ENCODE measurements around the gene RAI14.

Gene RAI14

GRCh38 chr5:34680896-34681295 lies 24.8 kb downstream of the RAI14 start:
- FAIRE-seq = no peak

DNA sequence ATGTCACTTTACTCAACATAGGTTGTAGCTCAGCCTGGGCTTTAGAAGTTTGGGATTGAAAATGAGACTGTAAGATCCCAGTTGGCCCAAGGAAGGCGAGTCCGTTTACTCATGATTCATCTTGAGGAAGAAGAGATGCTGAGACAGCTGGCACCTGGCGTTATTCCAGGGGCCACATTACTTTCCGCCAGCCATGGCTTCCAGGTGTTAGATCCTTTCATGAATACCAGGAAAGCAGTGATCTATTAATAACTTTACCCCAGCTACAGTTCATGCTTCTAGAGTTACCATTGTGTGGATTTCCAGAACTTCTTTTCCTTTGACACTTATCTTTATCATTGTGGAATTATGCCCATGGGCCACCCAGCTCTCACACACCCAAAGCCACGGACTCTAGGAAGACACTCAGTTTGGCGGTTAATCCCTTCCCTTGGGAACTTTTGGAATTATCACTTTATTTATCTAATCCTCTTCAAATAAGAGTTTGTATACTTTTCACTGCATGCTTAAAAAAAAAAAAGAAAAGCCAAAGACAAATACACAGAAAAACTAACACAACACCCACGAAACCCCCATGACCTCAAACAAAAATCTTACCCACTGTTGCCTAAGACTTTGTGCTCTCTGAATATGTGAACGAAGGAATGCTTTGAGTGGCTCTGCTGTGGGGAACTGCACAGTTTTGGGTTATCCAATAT lies 26.9 kb downstream of the RAI14 start:
- no peak for FAIRE-seq

DNA sequence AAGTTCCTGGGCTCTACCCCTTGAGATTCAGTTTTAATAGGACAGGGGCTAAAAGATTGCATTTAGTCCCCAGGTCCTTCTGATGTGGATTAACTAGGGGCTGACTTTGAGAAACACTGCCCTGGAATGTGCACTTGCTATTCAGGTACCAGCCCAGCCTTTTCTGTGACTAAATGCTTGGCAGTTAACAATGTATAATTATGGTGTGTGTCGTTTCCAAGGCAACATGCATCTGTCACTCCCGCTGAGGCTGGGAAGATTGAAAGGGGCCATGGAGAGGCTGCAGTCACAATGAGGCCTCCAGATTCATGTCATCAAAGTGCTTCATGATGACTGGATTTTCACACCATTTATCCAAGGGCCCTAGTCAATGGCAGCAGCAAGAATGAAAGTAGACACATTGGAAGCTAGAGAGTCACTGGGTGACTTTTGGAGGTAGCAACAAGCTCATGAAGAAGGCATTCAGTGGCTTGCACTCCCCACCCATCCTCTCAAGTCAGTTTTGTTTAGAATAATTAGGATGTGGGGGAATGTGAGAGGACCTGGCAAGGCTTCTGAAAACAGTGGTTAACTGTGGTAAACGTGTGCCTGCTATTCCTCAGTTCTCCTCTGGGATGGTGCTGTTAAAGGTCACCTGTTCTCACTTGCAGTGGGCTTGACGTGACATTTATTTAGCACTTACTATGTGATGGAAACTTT lies 28.3 kb downstream of the RAI14 start:
- no peak for FAIRE-seq

DNA sequence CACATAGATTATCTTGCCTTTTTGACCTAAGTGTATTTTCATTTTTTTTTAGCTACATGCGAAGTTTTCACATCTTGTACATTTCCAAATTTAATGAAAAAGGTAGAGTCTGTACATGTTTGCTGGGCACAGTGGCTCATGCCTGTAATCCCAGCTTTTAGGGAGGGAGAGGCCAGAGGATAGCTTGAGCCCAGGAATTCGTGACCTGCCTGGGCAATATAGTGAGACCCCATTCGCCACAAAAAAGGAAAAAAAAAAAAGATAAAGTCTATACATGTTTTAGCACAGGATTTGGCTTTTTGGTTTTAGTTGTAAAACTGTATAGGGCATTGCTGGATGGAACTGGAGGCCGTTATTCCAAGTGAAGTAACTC lies 28.8 kb downstream of the RAI14 start:
- no peak for FAIRE-seq

GRCh38 chr5:34685485-34686165 lies 29.5 kb downstream of the RAI14 start:
- FAIRE-seq = no peak

GRCh38 chr5:34686762-34687268 lies 30.7 kb downstream of the RAI14 start:
- no peak for FAIRE-seq

- FAIRE-seq = no peak
Measured at GRCh38 chr5:34687269-34688011, 31.3 kb downstream of the RAI14 start.

GRCh38 chr5:34688015-34688810 lies 32.1 kb downstream of the RAI14 start:
- FAIRE-seq = no peak

GRCh38 chr5:34690301-34690700 lies 34.2 kb downstream of the RAI14 start:
- no peak for FAIRE-seq

DNA sequence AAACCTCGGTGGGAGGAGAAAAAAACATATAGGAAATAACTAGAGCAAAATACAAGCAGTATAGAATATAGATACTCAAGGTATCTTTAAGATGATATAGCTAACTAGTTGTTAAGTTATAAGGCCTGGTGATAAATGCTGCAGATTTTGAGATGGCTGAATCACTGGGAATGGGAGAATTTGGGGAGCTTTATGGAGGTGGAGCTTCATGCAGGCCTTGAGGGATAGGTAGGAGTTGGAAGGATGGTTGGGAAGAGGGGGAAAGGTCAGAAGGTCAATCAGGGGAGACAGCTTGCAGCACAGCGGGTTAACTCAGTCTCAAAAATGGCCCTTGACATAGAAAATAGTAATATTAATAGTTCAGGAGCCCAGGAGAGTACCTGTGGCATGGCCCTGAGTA lies 34.8 kb downstream of the RAI14 start:
- FAIRE-seq = no peak

DNA sequence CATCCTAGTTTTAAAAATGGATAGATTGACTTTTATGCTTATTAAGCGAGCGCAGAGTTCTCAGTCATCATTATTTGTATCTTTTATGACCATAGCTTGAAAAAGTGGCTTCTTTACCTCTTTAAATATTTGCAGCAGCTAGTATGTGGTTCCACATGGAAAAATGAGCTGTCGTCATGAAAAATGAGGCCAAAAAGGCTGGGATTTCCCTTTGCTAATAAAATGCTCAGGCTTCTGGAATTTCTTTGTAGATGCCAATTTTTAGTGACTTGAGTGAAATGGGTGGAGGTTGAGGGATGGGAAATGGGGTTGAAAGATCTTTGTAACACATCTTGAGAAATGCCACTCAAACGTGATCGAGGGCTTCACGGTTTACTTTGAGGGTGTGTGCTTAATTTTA lies 35.2 kb downstream of the RAI14 start:
- no peak for FAIRE-seq

DNA sequence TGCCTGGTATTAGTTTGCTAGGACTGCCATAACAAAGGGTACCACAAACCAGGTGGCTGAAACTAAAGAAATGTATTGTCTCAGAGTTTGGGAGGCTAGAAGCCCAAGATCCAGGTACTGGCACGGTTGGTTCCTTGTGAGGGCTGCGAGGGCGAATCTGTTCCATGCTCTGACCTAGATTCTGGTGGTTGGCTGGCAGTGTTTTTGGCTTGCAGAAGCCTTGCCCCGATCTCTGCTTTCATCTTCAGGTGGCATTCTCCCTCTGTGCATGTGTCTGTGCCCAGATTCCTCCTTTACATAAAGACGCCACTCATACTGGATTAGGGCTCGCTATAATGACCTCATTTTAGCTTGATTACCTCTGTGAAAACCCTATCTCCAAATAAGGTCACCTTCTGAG lies 36.7 kb downstream of the RAI14 start:
- no peak for FAIRE-seq

DNA sequence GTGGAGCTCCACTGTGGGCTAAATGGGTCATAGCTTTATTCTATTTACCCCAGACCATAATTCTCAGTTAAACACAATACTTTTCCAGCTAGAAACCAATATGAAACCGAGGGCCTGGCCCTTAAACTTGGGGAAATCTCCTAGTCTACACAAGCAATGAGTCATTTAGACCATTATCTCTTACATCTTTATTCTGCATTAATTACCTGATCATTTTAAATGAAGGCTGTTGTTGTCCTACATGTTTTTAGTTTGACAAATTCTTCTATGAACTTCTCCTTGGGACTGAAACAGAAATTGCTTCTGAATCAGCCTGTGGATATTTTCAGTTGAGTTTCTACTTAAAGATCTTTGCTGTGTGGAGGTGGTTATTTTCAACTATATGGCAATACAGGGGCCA lies 37.9 kb downstream of the RAI14 start:
- FAIRE-seq = no peak

DNA sequence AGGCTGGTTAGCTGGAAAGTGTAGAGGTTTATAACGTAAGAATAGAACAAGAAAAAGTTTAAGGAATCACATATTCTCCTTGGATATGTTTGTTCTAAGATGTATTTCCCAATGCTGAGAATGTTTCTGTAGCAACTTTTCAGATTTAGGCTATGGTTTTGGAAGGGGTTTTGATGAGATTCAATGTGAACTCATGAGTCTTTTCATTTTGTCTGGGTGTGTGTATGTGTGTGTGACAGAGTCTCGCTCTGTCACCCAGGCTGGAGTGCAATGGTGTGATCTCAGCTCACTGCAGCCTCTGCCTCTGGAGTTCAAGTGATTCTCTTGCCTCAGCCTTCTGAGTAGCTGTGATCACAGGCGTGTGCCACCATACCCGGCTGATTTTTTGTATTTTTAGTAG lies 38.6 kb downstream of the RAI14 start:
- no peak for FAIRE-seq

GRCh38 chr5:34695275-34696027 lies 39.3 kb downstream of the RAI14 start:
- FAIRE-seq = no peak

DNA sequence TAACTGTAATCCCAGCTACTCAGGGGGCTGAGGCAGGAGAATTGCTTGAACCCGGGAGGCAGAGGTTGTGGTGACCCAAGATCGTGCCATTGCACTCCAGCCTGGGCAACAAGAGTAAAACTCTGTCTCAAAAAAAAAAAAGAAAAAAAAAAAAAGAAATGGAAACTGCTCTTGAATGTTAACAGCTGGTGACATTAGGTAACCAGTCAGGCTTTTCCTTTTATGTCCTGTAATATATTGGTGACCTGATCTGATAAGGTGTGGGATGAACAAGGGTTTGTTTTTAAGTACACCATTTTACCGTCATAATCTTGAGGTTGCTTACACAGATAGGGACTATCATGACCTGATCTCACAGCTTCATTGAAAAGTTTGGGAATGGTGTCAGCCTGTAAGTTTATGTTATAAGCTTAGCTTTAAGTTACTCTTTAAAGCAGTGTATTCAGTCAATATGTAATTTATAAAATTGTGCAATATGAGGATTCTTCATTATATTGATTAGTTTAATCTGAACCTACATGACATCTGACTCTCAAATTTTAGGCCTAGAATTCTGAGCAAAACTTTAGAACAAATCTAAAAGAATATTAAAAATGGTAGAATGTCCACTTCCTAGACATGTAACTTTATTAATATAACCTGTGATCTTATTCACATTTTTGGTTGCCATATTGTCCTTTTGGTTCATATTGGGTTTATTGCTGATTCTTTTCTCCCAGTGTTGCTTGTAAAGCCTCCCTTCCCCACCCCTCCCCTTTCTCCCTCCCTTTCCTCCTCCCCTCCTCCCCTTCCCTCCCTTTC lies 41.4 kb downstream of the RAI14 start:
- FAIRE-seq = no peak

DNA sequence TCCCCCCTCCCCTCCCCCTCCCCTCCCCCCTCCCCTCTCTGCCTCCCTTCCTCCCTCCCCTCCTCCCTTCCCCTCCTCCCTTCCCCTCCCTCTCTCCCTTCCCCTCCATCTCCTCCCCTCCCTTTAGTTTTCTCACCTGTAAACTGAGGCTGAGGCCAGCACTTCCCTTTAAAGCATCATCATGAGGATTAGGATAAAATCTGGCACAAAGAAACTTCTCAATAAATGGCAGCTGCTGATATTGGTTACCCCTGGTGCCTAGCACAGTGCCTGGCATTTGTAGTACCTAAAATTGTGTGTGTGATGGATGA lies 41.9 kb downstream of the RAI14 start:
- FAIRE-seq = no peak

DNA sequence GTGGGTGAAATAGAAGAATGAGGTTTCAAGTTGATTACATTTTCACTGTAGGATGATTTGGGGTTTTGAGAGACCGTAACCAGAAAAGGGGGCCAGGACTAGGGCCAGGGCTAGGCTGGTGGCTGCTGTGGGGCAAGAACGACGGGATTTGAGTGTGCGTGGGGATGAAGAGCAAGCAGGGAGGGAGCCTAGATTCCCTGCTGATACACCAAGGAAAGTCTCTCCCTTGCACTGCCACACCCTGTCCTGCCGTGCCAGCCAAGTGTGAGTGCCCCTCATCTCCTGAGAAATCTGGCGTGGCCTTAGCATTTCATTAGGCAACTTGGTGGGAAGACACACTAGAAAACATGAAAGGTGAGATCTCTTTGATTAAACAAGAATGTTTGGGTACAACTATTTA lies 42.6 kb downstream of the RAI14 start:
- no peak for FAIRE-seq

DNA sequence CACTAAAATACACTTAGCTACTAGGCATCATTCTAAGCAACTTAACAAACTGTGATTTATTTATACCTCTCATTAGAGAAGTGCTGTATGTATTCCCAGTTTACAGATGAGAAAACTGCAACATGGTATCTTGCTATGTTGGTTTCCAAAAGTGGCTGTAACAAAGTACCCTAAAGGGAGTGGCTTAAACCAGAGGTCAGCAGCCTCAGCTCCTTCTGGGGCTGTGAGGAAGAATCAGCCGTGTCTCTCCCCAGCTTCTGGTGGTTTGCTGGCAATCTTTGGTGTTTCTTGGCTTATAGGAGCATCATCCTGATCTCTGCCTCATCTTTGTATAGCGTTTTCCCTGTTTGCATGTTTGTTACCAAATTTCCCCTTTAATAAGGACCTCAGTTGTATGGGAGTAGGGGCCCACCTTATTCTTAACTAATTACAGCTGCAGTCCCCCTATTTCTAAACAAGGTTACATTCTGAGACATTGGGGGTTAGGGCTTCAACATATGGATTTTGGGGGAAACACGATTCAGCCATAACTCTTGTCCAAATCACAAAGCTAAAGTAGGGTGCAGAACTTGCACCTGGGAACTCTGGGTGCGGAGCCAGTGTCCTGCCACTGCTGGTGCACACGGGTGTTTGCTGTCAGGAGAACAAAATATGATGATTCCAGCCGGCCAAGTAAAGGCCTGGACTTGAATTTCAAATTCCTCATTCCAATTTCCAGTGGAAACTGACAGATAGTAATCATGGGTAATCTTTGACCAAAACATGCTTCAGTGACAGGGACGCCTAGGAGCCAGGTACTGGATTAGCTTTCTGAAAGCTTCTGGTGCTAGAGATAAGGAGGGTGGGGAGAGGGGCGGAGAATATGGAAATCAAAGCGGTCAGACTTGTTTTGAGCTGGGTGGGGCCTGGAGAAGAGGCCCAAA lies 43.3 kb downstream of the RAI14 start:
- FAIRE-seq = no peak

DNA sequence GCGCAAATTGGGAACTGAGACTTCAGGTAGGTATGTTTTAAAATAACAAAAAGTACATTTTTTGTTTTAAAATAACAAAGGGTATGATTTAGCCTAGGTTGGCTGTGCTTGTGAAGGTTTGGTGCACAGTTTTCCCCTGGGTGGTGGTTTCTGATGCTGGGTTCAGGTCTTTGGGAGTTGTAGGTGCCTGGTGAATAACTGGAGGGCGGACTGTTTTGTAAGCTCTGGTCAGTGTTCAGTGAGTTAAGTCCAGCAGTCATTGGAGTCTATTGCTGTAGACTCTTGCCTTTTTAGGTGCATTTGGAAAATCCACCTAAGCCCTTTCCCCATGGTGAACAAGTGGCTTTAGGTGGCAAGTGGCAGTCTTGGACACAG lies 43.9 kb downstream of the RAI14 start:
- FAIRE-seq = no peak

Measured in endometrium (tissue), 2 donors.